Measurements from ENCODE around the gene CEMIP. TPM values are rescaled to one million over a fixed set of nuclear protein-coding genes. Genes with fewer than 3 reads are reported as not detected.
A peak's percentile ranks its signal among the peaks of the same experiment; 100 is the strongest.

The CEMIP gene
- total RNA-seq, 6 donors from 2014 or later: 0.59 to 38.8 (median 5.7) TPM

DNA sequence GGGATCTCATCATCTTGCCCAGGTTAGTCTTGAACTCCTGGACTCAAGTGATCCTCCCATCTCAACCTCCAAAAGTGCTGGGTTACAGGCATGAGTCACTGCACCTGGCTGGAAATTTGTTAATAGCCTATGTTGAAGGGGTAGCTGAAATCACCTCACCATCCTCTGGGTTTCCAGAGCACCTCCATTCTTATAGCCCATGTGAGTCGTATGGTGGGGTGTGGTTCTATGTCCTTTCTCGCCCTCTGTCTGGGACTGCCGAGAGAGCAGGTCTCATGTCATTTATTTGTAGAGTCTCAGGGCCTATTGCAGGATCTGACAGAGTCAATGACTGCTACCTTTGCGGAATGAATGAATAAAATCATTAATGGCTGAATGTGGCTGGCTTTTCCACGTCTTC lies 20.9 kb downstream of the CEMIP start:
- Histone ChIP-seq H3K9me3 (no peaks in the 10 kb centered on the region), H3K4me3 (no peak overlapping the region), H3K27ac (no peak overlapping the region), H3K27me3 (no peaks in the 10 kb centered on the region), H3K36me3 (no peaks in the 10 kb centered on the region), H3K4me1 (no peaks in the 10 kb centered on the region)
- 86 to 89% methylated on average over 5 of the region's 5 CpGs for WGBS, 2 donors
- DNase-seq (no peak), ATAC-seq (ENCODE audit: low FRiP score in 2 of 2) (no peak)
- no peak for TF ChIP-seq POLR2A (IDR thresholded peaks at IDR 0.05)
- TF ChIP-seq, protein P1, sequence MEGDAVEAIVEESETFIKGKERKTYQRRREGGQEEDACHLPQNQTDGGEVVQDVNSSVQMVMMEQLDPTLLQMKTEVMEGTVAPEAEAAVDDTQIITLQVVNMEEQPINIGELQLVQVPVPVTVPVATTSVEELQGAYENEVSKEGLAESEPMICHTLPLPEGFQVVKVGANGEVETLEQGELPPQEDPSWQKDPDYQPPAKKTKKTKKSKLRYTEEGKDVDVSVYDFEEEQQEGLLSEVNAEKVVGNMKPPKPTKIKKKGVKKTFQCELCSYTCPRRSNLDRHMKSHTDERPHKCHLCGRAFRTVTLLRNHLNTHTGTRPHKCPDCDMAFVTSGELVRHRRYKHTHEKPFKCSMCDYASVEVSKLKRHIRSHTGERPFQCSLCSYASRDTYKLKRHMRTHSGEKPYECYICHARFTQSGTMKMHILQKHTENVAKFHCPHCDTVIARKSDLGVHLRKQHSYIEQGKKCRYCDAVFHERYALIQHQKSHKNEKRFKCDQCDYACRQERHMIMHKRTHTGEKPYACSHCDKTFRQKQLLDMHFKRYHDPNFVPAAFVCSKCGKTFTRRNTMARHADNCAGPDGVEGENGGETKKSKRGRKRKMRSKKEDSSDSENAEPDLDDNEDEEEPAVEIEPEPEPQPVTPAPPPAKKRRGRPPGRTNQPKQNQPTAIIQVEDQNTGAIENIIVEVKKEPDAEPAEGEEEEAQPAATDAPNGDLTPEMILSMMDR (IDR thresholded peaks at IDR 0.05): no peak
- TF ChIP-seq EP300 (IDR thresholded peaks at IDR 0.05): no peak
- TF ChIP-seq POLR2AphosphoS5 (IDR thresholded peaks at IDR 0.05): no peak

DNA sequence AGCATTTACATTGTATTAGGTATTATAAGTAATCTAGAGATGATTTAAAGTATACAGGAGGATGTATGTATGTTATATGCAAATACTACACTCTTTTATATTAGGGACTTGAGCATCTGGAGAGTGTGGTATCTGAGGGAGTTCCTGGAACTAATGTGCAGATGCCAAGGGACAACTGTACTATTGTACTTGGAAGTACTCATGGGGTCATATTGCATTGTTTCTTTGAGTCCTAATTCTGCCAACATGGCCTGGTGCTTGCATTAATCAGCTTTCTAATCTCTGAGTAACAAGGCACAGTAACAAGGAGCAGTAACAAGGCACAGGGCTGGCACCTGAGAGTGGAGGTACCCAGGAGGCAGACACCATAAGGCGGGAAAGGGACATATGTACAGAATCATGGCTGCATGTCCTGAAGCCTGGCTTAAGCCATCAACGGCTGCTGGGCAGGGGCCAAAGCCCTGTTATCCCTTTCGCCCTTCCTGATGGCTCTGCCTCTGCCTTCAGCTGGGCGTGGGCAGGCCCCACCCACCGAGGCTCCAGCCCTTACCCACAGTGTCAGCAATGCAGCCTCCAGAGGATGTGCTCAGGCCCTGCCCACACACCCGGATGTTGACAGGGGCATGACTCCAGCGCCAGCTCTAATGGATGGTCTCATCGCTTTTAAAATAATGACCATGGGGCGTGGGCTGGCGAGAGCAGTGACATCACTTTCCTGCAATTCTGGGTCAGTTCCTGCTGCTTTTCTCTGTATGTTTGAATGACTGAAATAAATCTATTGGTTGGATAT lies 22.9 kb downstream of the CEMIP start:
- H3K36me3 ChIP-seq: no peaks in the 10 kb centered on the region
- no peaks in the 10 kb centered on the region for H3K27me3 ChIP-seq
- H3K9me3 ChIP-seq: no peaks in the 10 kb centered on the region
- H3K4me1 ChIP-seq: no peaks in the 10 kb centered on the region
- H3K4me3 ChIP-seq: no peak overlapping the region
- ATAC-seq (ENCODE audit: low FRiP score in 2 of 2) (peak; percentile 53 to 60), DNase-seq (peak; percentile 30 to 41)
- TF ChIP-seq EP300 (IDR thresholded peaks at IDR 0.05) (peak in 1 of 4 donors; percentile 17), POLR2AphosphoS5 (IDR thresholded peaks at IDR 0.05) (peak in 1 of 2 donors; percentile 55), POLR2A (IDR thresholded peaks at IDR 0.05) (no peak)
- TF ChIP-seq, protein P1 (IDR thresholded peaks at IDR 0.05): no peak
- peak overlapping the region in 3 of 4 donors; percentile 44 to 49 (median 49) for H3K27ac ChIP-seq
- 68 to 70% methylated on average over 3 to 10 of the region's 10 CpGs for WGBS, 2 donors

DNA sequence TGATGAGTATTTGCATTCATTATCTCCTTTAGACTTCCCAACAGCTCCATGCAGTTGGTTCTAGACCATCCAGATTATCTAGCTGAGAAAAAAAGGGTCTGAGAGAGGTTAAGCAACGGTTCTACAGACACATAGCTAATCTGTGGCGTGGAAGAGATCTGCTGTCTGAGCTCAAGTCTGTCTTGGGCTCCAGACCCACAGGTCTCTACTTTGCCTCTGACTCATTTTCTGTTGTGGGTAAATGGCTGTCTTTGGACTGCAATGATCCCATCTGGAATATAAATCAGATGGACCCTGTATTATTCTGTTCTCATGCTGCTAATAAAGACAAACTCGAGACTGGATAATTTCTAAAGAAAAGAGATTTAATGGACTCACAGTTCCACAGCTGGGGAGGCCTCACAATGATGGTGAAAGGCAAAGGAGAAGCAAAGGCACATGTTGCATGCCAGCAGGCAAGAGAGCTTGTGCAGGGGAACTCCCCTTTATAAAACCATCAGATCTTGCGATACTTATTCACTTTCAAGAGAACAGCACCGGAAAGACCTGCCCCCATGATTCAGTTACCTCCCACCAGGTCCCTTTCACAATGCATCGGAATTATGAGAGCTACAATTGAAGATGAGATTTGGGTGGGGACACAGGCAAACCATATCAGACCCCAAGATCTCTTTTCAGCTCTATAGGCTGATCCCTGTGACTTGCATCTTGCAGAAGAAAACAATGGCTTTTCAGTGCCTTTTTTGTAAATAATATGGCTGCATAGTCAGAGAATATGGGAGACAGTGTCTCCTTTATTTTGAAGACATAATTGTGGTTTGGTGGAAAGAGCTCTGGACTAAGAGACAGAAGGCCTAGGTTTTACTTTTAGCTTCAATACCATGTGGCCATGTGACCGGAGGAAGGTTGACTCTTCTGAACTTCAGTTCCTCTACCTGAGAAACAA lies 24.7 kb downstream of the CEMIP start:
- Histone ChIP-seq H3K36me3 (no peaks in the 10 kb centered on the region), H3K4me3 (no peak overlapping the region), H3K27me3 (no peaks in the 10 kb centered on the region), H3K9me3 (no peaks in the 10 kb centered on the region), H3K4me1 (no peaks in the 10 kb centered on the region), H3K27ac (no peak overlapping the region)
- TF ChIP-seq POLR2A (IDR thresholded peaks at IDR 0.05) (no peak), POLR2AphosphoS5 (IDR thresholded peaks at IDR 0.05) (no peak), EP300 (IDR thresholded peaks at IDR 0.05) (no peak)
- TF ChIP-seq, protein P1 (IDR thresholded peaks at IDR 0.05): no peak
- ATAC-seq (ENCODE audit: low FRiP score in 2 of 2) (no peak), DNase-seq (no peak)
- WGBS, 2 donors: 92 to 94% methylated on average over 7 of the region's 7 CpGs

DNA sequence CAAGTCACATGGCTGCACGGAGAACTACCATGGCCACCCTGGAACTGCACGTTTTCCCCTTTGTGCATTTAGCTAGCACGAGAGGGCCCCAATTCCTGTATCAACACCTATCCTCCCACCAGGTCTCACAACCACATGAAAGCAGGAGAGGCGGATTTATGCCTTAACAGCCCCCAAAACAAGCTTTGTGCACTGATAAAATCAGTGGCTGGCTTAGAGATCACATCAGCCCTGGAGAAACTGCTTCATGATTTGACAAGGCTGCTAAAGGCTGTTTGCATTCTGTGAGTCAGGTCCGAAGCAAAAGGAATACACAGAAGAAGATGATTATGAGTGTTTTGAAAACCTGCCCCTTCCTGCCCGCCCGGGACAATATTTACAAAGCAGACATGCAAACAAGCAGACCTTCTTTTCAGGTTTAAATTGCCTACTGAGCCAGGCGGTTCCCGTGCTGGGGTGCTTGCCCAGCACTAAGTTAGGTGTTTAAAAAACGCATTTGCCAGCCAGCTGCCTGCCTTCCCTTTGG lies 25.9 kb downstream of the CEMIP start:
- H3K4me3 ChIP-seq: no peak overlapping the region
- 56 to 67% methylated on average over 10 of the region's 10 CpGs for WGBS, 2 donors

More for the DNA sequence above, 25.9 kb downstream of the CEMIP start:
- Histone ChIP-seq H3K9me3 (no peaks in the 10 kb centered on the region), H3K27ac (no peak overlapping the region), H3K27me3 (no peaks in the 10 kb centered on the region), H3K36me3 (no peaks in the 10 kb centered on the region), H3K4me1 (no peaks in the 10 kb centered on the region)
- no peak for DNase-seq
- no peak for ATAC-seq (ENCODE audit: low FRiP score in 2 of 2)
- TF ChIP-seq POLR2AphosphoS5 (IDR thresholded peaks at IDR 0.05): no peak
- no peak for TF ChIP-seq POLR2A (IDR thresholded peaks at IDR 0.05)
- TF ChIP-seq, protein P1 (IDR thresholded peaks at IDR 0.05): no peak
- no peak for TF ChIP-seq EP300 (IDR thresholded peaks at IDR 0.05)
